Hematopoietic multipotent progenitor cell (in vitro differentiated cells): ENCODE data around the gene C19orf81. TPM values are rescaled to one million over a fixed set of nuclear protein-coding genes. Genes with fewer than 3 reads are reported as not detected.
A peak's percentile ranks its signal among the peaks of the same experiment; 100 is the strongest.

Source experiments
- DNase-seq, 3 donors: peaks; one replicate each; pipeline ENCODE4 v3.0.0-alpha.2; 2011 to 2015; ENCODE audit warnings: low read depth in 2 of 3, low spot score in 2 of 3
- total RNA-seq: library from RNA; depleted of rRNA; stranded (reverse); fragments of >200 nt; gene quantifications from one replicate; pipeline ENCODE4 v1.2.3, GENCODE V29; 2012

Gene C19orf81
- total RNA-seq, 1 donor = 1.6 TPM

DNA sequence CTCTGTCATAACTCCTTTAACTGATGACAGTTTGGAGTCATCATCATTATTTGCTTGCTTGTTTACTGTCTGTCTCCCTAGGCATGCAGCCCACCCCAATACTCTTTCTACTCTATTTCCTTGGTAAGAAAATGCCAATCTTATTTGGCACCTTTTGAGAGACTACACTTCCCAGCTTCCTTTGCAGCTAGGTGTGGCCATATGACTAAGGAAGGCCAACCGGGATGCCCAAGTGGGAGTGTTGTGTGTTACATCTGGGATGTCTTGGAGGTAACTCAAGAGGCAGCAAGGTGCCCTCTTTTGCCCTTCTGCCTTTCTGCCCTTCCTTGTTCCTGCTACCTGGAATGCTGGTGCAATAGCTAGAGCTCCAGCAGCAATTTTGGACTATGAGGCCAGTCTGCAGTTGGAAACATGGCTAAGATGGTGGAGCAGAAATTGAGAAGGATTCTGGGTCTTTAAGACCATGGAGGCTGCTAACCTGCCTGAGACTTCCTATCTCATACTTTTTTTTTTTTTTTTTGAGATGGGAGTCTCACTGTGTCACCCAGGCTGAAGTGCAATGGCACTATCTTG lies 27.5 kb downstream of the C19orf81 start:
- DNase-seq = no peak

GRCh38 chr19:50677636-50678035 lies 28.4 kb downstream of the C19orf81 start:
- no peak for DNase-seq

- no peak for DNase-seq
Measured at GRCh38 chr19:50678323-50678722, 29.1 kb downstream of the C19orf81 start.

GRCh38 chr19:50679177-50680125 lies 30.2 kb downstream of the C19orf81 start:
- peak; percentile 28 to 79 (median 72) for DNase-seq

DNA sequence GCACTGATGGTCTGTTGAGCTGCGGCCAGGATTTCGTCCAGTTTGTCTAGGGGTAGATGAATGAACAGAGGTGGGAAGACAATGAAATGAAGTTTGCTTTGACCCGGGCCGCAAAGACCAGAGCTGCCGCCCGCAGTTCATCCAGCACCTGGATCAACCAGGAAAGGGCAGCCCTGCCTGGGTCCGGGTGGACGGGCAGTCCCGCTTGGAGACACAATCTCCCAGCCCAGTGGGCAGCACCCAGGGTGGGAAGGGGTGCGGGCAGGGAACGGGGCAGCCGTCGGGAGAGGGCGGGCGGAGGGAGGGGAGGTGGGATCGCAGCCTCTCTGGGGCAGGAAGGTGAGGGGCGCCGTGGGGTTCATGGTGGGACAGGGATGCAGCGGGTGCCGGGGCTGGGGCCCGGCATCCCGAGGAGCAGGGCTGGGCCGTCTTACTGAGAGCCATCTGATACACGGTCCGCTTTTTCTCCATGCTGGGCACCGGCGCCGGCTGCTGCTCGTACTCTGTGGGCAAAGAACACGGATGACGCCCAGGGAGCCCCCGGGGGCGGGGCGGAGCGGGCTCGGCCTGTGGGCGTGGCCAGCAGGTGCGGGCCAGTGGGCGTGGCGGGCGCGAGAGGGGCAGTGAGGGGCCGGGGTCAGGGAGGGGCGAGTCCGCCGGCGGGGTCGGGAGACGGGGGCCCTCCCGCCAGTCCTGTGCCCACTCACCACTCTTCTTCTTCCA lies 37.2 kb downstream of the C19orf81 start:
- DNase-seq = no peak

DNA sequence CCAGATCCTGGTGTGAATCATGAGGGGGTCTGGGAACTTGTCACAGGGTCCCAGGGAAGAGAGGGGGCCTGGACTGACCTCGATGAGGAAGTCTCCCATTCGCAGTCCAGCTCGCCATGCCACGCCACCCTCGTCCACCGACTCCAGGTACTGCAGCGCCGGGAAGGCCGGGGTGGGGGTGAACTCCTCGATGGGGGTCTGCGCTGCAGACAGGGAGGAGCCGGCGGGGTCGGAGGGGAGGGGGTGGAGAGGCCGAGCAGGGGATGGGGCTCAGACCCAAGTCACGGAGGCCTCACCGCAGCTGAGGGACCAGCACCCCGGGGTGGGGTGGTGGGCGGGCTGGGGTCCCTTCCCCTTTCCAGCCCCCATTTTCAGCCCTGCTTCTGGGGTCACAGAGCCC lies 39.5 kb downstream of the C19orf81 start:
- DNase-seq = no peak

DNA sequence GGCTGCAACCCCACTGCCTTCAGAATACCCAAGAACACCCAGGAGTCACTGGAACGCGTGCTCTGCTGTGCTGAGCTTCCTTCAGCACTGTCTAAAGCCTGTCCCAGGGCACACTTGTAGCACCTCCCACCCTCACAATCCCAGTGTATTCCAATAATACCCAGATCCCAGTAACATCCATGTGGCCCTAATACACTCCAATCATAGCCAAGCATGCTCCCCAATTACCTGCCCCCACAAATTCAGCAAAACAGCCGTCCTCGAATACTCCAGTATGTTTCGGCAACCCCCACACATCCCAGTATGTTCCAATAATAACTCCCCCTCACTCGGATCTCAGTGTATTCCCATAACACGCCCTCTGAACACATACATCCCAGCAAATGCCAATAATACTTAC lies 41.2 kb downstream of the C19orf81 start:
- DNase-seq = no peak

DNA sequence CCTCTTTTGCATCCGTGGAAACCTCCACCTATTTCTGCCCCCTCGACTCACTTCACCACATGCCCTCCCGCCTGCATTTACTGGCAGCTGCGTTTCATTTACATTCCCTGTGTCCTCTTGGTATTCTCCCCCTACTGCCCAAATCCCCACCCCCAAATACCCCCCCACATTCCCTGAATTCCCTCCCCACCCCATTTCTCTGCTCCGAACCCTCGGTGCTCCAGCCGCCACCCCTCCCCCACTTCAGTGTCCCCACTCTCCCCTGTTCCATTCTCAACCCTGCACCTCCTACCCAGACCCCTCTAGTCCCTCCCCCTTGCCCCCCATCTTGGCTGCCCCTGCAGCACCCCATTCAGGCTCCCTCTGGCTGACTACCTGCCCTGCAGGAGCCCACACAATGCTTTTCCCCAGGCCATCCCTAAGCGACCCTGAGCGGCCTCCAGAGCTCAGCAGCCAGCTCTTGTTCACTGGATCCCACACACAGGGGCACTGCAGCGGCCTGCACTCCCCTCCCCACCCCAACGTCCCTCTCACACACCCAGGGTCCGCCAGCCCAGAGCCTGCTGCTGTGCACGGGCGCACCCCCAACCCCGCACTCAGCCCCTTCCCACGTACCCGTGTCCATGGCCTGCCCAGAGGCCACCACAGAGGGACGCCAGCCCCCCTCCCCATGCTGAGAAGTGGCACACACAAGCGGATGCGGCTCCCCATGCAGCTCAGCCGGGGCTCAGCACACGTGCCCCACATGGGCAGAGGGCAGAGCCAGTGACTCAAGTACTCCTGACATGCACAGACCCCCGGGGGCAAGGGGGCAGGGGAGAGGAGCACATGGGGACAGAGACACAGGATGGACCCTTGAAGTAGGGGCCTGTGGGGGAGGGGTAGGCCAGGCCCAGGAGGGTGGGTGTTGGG lies 44.1 kb downstream of the C19orf81 start:
- DNase-seq = no peak

DNA sequence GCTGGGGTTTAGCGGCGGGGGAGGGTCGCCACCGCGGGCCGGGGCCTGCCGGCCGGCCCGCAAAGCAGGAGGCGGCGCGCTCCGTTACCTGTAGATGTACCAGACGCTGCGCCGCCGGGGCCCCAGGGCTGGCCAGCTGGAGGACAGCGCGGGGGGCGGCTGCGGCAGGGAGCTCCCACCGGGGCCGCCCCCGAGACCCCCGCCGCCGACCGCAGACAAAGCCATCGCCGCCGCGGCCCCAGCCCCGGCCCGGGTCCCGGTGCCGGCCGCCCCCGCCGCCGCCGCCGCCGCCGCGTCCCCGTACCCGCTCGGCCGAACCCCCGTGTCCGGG lies 45.5 kb downstream of the C19orf81 start:
- DNase-seq = no peak

GRCh38 chr19:50695251-50696093 lies 46.2 kb downstream of the C19orf81 start:
- peak in 1 of 3 donors; percentile 50 for DNase-seq

- no peak for DNase-seq
Measured at GRCh38 chr19:50696094-50696483, 46.8 kb downstream of the C19orf81 start.

DNA sequence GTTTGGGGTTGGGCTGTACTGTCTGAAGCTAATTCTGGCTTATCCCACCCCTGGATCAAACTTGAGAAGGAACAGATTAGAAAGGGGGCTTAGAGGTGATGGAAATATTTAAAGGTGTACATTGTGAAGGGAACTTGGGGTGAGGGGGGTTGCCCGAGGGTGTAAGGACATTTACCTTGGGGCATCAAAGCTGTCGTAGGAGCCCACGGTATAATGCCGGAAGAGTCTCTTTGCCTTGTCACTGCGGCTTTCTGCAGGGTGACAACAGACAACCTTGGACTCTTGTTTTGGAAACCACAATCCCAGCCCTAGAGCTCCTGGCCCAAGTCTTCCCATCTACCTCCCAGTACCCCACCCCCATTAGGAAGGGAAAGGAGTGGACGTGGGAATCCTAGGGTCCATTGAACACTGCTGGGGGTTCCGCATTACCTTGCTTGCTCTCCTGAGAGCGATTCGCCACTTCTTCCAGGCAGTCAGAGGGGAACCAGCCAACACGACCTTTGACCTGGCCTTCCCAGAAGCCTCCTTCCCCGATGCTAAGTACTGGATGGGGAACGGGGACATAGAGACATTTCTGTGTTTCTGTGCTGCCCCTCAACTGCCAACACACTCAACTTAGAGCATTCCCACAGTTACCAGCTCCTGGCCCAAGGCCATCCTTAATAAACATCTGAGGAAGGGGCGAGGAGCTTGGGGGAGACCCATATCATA lies 48.3 kb downstream of the C19orf81 start:
- DNase-seq = no peak

- no peak for DNase-seq
Measured at GRCh38 chr19:50701367-50701985, 52.2 kb downstream of the C19orf81 start.

- DNase-seq = no peak
Measured at GRCh38 chr19:50702158-50702870, 53.1 kb downstream of the C19orf81 start.

DNA sequence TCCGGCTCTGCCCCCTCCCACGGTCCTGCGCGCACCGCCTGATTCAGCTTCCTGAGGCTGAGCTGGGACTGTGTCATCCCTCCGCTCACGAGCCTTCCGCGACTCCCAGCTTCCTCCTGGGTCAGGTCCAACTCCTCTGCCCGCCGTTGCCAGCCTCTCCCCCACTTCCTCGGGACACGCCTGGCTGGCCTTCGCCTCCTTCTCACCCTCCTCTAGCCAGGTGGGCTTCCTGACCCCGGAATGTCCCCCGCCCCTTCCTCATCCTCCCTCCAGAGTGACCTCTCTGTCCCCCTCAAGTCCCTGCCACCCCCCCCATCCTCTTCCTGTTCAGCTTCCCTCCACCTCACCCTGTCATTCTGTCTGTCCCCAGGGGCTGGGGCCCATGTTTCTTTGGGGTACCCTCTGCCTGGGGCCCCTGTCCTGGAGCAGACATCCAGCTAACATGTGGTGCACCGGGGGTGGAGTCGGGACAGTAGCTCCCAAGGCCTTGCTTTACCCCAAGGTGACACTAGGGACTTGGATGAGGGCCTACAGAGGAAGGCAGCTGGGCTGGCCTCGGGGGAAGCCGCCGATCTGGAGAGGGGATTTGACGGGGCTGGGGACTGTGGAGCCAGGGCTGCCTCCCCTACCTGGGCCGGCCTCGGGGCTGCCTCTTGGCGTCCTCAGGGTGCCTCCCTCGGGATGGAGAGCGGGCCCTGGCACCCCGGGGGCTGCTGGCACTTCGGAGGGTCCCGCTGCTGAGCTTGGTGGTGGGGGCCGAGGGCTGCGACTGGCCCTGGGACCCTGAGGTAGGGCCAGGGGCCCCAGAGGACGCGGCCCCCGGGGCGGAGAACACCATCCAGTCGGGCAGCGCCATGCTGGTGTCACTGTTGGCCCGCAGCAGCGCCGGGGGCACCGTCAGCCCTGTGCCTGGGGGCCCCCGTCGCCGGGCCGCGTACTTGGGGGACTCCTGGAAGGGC lies 53.9 kb downstream of the C19orf81 start:
- DNase-seq = no peak

- DNase-seq = no peak
Measured at GRCh38 chr19:50703915-50704796, 54.9 kb downstream of the C19orf81 start.
